Loucy (cell line): ENCODE results near the gene AHCY.

Source experiments
- EZH2phosphoT487 ChIP-seq: fragments of 200-600 bp; IDR thresholded peaks from 2 replicates; pipeline ENCODE4 v1.6.1; 2018; ENCODE audit warnings: antibody characterized with exemption, mild to moderate bottlenecking, moderate library complexity, borderline replicate concordance
- TF ChIP-seq, protein P1 (sequence below): fragments of 200-600 bp; sonication (generic); conservative IDR thresholded peaks from 2 replicates; pipeline ENCODE4 v1.5.1; 2014; ENCODE audit warnings: mild to moderate bottlenecking, antibody characterized with exemption, low read length

DNA sequence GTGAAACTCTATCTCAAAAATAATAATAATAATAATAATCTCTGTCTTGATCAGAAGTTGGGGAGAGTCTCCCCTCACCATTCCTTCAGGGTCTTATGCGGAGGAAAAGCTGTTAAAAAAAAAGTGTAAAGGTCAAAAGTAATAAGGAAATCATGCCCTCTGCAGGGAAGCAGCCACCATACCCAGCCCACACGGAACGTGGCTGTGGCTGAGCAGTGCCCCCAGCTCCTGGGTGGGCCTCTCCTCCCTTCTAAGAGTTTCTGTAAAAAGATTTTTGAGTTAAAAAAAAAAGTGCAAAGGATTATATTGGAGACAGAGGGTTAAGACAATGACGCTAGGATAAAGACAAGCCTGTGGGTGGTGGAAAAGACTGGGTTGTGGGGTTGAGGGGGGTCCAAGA, 30.6 kb upstream of the AHCY start:
- TF ChIP-seq, protein P1, sequence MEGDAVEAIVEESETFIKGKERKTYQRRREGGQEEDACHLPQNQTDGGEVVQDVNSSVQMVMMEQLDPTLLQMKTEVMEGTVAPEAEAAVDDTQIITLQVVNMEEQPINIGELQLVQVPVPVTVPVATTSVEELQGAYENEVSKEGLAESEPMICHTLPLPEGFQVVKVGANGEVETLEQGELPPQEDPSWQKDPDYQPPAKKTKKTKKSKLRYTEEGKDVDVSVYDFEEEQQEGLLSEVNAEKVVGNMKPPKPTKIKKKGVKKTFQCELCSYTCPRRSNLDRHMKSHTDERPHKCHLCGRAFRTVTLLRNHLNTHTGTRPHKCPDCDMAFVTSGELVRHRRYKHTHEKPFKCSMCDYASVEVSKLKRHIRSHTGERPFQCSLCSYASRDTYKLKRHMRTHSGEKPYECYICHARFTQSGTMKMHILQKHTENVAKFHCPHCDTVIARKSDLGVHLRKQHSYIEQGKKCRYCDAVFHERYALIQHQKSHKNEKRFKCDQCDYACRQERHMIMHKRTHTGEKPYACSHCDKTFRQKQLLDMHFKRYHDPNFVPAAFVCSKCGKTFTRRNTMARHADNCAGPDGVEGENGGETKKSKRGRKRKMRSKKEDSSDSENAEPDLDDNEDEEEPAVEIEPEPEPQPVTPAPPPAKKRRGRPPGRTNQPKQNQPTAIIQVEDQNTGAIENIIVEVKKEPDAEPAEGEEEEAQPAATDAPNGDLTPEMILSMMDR: no peak
- TF ChIP-seq EZH2phosphoT487: no peak
